HG03045 (cell line): ENCODE results near the gene SPG7.

ENCODE experiments used
- ATAC-seq: cut with Tn5 transposase; IDR thresholded peaks from one replicate; pipeline ENCODE4 v1.9.1; 2021; ENCODE audit warnings: mild to moderate bottlenecking, moderate library complexity; ENCODE audit not compliant: unreplicated experiment

SPG7 gene

GRCh38 chr16:89545044-89545830 is 37.0 kb downstream of the SPG7 start:
- ATAC-seq: no peak

- no peak for ATAC-seq
These were observed 37.8 kb downstream of the SPG7 start for GRCh38 chr16:89545831-89546574.

- no peak for ATAC-seq
These were observed 38.6 kb downstream of the SPG7 start for GRCh38 chr16:89546781-89547180.

GRCh38 chr16:89547291-89547690 is 39.1 kb downstream of the SPG7 start:
- ATAC-seq: no peak

- no peak for ATAC-seq
These were observed 39.7 kb downstream of the SPG7 start for GRCh38 chr16:89547860-89548259.

- no peak for ATAC-seq
These were observed 40.3 kb downstream of the SPG7 start for GRCh38 chr16:89548344-89549006.

- ATAC-seq: no peak
These were observed 41.0 kb downstream of the SPG7 start for GRCh38 chr16:89549007-89549700.

- no peak for ATAC-seq
These were observed 42.3 kb downstream of the SPG7 start for GRCh38 chr16:89550421-89551007.

GRCh38 chr16:89552329-89552728 is 44.1 kb downstream of the SPG7 start:
- no peak for ATAC-seq

- ATAC-seq: no peak
These were observed 44.7 kb downstream of the SPG7 start for GRCh38 chr16:89552913-89553312.

GRCh38 chr16:89553733-89554132 is 45.5 kb downstream of the SPG7 start:
- ATAC-seq: no peak

- no peak for ATAC-seq
These were observed 46.1 kb downstream of the SPG7 start for GRCh38 chr16:89554343-89554742.

- ATAC-seq: no peak
These were observed 47.1 kb downstream of the SPG7 start for GRCh38 chr16:89555265-89555664.

GRCh38 chr16:89555780-89556179 is 47.6 kb downstream of the SPG7 start:
- no peak for ATAC-seq

- ATAC-seq: no peak
These were observed 48.8 kb downstream of the SPG7 start for GRCh38 chr16:89556750-89557689.

- ATAC-seq: no peak
These were observed 49.7 kb downstream of the SPG7 start for GRCh38 chr16:89557690-89558490.

- peak; percentile 84 for ATAC-seq
These were observed 52.4 kb downstream of the SPG7 start, which contains the start of gene RPL13 for GRCh38 chr16:89560378-89561141. Gene RPL13 (plus strand): TSS chr16:89560682. CDS start chr16:89560960, 278 bp downstream.
